HepG2 (cell line): ENCODE measurements around the gene C16orf86.

Source experiments
- KLF11 ChIP-seq: IDR thresholded peaks from 2 replicates; pipeline ENCODE4 v1.6.1; 2016; ENCODE audit warnings: missing compliant biosample characterization
- MEF2D ChIP-seq: sonication (generic); formaldehyde crosslinking; IDR thresholded peaks from 2 replicates; pipeline ENCODE4 v1.5.1; 2020; ENCODE audit warnings: mild to moderate bottlenecking, missing genetic modification reagents
- PCBP1 ChIP-seq: fragments of 200-400 bp; formaldehyde crosslinking; IDR thresholded peaks from 2 replicates; pipeline ENCODE4 v1.6.1; 2017; ENCODE audit warnings: mild to moderate bottlenecking, low read depth, low read length, borderline replicate concordance
- POLR2A ChIP-seq, 2 experiments: IDR thresholded peaks; 2 replicates each; pipeline ENCODE4 v1.6.1; 2011; ENCODE audit warnings: low read depth in 2 of 2, low read length in 2 of 2, mild to moderate bottlenecking in 1 of 2, moderate library complexity in 1 of 2; ENCODE audit not compliant: insufficient read depth in 1 of 2
- SYNCRIP ChIP-seq: fragments of 200-400 bp; formaldehyde crosslinking; IDR thresholded peaks from 2 replicates; pipeline ENCODE4 v1.6.1; 2018; ENCODE audit warnings: mild to moderate bottlenecking, low read depth, low read length; ENCODE audit not compliant: insufficient read depth
- ZNF484 ChIP-seq: sonication (generic); formaldehyde crosslinking; IDR thresholded peaks from 2 replicates; pipeline ENCODE4 v1.5.1; 2020; ENCODE audit warnings: mild to moderate bottlenecking, low read depth, missing genetic modification reagents, borderline replicate concordance
- TF ChIP-seq, protein P1 (sequence below): sonication (generic); formaldehyde crosslinking; IDR thresholded peaks from 2 replicates; pipeline ENCODE4 v1.4.0; 2020; ENCODE audit warnings: missing genetic modification reagents, mild to moderate bottlenecking, borderline replicate concordance
- TF ChIP-seq, protein P2 (sequence below): sonication (generic); formaldehyde crosslinking; IDR thresholded peaks from 2 replicates; pipeline ENCODE4 v1.4.0; 2020; ENCODE audit warnings: mild to moderate bottlenecking, missing genetic modification reagents
- TF ChIP-seq, protein P3 (sequence below), 2 experiments: fragments of 450-650 bp in 1 of 2; sonication (generic) in 1 of 2; formaldehyde crosslinking in 1 of 2; IDR thresholded peaks; 2 replicates each; pipeline versions ENCODE4 v1.6.1 to v1.8.0; 2016 to 2022; ENCODE audit warnings: antibody characterized with exemption in 1 of 2, mild to moderate bottlenecking in 1 of 2, missing genetic modification reagents in 1 of 2
- TF ChIP-seq, protein P4 (sequence below): sonication (generic); formaldehyde crosslinking; IDR thresholded peaks from 2 replicates; pipeline ENCODE4 v1.5.0; 2020; ENCODE audit warnings: mild to moderate bottlenecking, missing genetic modification reagents, moderate library complexity

- TF ChIP-seq, protein P1, sequence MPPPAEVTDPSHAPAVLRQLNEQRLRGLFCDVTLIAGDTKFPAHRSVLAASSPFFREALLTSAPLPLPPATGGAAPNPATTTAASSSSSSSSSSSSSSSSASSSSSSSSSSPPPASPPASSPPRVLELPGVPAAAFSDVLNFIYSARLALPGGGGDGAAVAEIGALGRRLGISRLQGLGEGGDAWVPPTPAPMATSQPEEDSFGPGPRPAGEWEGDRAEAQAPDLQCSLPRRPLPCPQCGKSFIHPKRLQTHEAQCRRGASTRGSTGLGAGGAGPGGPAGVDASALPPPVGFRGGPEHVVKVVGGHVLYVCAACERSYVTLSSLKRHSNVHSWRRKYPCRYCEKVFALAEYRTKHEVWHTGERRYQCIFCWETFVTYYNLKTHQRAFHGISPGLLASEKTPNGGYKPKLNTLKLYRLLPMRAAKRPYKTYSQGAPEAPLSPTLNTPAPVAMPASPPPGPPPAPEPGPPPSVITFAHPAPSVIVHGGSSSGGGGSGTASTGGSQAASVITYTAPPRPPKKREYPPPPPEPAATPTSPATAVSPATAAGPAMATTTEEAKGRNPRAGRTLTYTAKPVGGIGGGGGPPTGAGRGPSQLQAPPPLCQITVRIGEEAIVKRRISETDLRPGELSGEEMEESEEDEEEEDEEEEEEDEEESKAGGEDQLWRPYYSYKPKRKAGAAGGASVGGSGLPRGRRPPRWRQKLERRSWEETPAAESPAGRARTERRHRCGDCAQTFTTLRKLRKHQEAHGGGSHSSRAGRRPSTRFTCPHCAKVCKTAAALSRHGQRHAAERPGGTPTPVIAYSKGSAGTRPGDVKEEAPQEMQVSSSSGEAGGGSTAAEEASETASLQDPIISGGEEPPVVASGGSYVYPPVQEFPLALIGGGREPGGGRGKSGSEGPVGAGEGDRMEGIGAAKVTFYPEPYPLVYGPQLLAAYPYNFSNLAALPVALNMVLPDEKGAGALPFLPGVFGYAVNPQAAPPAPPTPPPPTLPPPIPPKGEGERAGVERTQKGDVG (CRISPR knock-in tag), result no peak
- TF ChIP-seq KLF11 (no peak), ZNF484 (CRISPR knock-in tag) (no peak), POLR2A (IDR thresholded peaks at IDR 0.05; ENCODE audit: insufficient read depth in 1 of 2, low read depth in 2 of 2, low read length in 2 of 2) (no peak), MEF2D (CRISPR knock-in tag) (no peak), SYNCRIP (no peak), PCBP1 (no peak)
- TF ChIP-seq, protein P2, sequence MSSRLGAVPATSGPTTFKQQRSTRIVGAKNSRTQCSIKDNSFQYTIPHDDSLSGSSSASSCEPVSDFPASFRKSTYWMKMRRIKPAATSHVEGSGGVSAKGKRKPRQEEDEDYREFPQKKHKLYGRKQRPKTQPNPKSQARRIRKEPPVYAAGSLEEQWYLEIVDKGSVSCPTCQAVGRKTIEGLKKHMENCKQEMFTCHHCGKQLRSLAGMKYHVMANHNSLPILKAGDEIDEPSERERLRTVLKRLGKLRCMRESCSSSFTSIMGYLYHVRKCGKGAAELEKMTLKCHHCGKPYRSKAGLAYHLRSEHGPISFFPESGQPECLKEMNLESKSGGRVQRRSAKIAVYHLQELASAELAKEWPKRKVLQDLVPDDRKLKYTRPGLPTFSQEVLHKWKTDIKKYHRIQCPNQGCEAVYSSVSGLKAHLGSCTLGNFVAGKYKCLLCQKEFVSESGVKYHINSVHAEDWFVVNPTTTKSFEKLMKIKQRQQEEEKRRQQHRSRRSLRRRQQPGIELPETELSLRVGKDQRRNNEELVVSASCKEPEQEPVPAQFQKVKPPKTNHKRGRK (CRISPR knock-in tag), result no peak
- TF ChIP-seq, protein P3, sequence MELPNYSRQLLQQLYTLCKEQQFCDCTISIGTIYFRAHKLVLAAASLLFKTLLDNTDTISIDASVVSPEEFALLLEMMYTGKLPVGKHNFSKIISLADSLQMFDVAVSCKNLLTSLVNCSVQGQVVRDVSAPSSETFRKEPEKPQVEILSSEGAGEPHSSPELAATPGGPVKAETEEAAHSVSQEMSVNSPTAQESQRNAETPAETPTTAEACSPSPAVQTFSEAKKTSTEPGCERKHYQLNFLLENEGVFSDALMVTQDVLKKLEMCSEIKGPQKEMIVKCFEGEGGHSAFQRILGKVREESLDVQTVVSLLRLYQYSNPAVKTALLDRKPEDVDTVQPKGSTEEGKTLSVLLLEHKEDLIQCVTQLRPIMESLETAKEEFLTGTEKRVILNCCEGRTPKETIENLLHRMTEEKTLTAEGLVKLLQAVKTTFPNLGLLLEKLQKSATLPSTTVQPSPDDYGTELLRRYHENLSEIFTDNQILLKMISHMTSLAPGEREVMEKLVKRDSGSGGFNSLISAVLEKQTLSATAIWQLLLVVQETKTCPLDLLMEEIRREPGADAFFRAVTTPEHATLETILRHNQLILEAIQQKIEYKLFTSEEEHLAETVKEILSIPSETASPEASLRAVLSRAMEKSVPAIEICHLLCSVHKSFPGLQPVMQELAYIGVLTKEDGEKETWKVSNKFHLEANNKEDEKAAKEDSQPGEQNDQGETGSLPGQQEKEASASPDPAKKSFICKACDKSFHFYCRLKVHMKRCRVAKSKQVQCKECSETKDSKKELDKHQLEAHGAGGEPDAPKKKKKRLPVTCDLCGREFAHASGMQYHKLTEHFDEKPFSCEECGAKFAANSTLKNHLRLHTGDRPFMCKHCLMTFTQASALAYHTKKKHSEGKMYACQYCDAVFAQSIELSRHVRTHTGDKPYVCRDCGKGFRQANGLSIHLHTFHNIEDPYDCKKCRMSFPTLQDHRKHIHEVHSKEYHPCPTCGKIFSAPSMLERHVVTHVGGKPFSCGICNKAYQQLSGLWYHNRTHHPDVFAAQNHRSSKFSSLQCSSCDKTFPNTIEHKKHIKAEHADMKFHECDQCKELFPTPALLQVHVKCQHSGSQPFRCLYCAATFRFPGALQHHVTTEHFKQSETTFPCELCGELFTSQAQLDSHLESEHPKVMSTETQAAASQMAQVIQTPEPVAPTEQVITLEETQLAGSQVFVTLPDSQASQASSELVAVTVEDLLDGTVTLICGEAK (IDR thresholded peaks at IDR 0.05), result no peak
- TF ChIP-seq, protein P3 (CRISPR knock-in tag; IDR thresholded peaks at IDR 0.05), result no peak
- TF ChIP-seq, protein P4, sequence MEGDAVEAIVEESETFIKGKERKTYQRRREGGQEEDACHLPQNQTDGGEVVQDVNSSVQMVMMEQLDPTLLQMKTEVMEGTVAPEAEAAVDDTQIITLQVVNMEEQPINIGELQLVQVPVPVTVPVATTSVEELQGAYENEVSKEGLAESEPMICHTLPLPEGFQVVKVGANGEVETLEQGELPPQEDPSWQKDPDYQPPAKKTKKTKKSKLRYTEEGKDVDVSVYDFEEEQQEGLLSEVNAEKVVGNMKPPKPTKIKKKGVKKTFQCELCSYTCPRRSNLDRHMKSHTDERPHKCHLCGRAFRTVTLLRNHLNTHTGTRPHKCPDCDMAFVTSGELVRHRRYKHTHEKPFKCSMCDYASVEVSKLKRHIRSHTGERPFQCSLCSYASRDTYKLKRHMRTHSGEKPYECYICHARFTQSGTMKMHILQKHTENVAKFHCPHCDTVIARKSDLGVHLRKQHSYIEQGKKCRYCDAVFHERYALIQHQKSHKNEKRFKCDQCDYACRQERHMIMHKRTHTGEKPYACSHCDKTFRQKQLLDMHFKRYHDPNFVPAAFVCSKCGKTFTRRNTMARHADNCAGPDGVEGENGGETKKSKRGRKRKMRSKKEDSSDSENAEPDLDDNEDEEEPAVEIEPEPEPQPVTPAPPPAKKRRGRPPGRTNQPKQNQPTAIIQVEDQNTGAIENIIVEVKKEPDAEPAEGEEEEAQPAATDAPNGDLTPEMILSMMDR (CRISPR knock-in tag), result no peak
Measured at GRCh38 chr16:67685388-67686112, 18.9 kb downstream of the C16orf86 start.
